Sigmoid colon (tissue), 7 donors: ENCODE measurements around the gene ITGA11. TPM values are rescaled to one million over a fixed set of nuclear protein-coding genes. Genes with fewer than 3 reads are reported as not detected.

ENCODE experiments used
- DNase-seq: peaks from one replicate; pipeline ENCODE4 v3.0.0-alpha.2; 2019
- H3K27ac ChIP-seq, 4 donors: fragments of 200-600 bp; sonication (generic); one replicate each; pipeline ENCODE4 v1.5.1; 2016 to 2019; ENCODE audit warnings: mild to moderate bottlenecking in 1 of 4
- H3K27me3 ChIP-seq, 3 donors: fragments of 200-600 bp; sonication (generic); one replicate each; pipeline ENCODE4 v1.5.1; 2019; ENCODE audit warnings: mild to moderate bottlenecking in 1 of 3
- H3K36me3 ChIP-seq, 4 donors: fragments of 200-600 bp; sonication (generic); one replicate each; pipeline ENCODE4 v1.5.1; 2016 to 2019
- H3K4me1 ChIP-seq, 4 donors: fragments of 200-600 bp; sonication (generic); one replicate each; pipeline ENCODE4 v1.5.1; 2017 to 2019
- H3K4me3 ChIP-seq, 4 donors: fragments of 200-600 bp; sonication (generic); one replicate each; pipeline ENCODE4 v1.5.1; 2017 to 2019; ENCODE audit warnings: mild to moderate bottlenecking in 2 of 4, moderate library complexity in 1 of 4
- H3K9me3 ChIP-seq, 4 donors: fragments of 200-600 bp in 3 of 4; sonication (generic) in 3 of 4; one replicate each; pipeline versions ENCODE4 v1.5.1 to v1.6.1; 2013 to 2019
- EP300 ChIP-seq, 4 donors: sonication (generic); formaldehyde crosslinking; IDR thresholded peaks; one replicate each; pipeline ENCODE4 v1.6.1; 2017; ENCODE audit warnings: antibody characterized with exemption in 4 of 4
- POLR2A ChIP-seq, 2 donors: fragments of 450-650 bp; IDR thresholded peaks; one replicate each; pipeline ENCODE4 v1.6.1; 2016; ENCODE audit warnings: antibody characterized with exemption in 2 of 2, mild to moderate bottlenecking in 2 of 2, moderate library complexity in 2 of 2
- POLR2AphosphoS5 ChIP-seq, 4 donors: sonication (generic); formaldehyde crosslinking; IDR thresholded peaks; one replicate each; pipeline ENCODE4 v1.6.1; 2017; ENCODE audit warnings: antibody characterized with exemption in 4 of 4
- WGBS, 2 donors: extraction: QIAGEN DNeasy Blood & Tissue Kit; methylation state at CpG; one replicate each; pipeline ENCODE4 v1.1.7; 2013; 5-methylcytosine and 5-hydroxymethylcytosine counted together
- intact Hi-C: fragments of 100-400 bp; cut with DNase I; formaldehyde crosslinking; loops from one replicate; pipeline ENCODE4 v1.15.1; 2023
- polyA plus RNA-seq, 3 donors: library from polyadenylated mRNA; stranded (reverse); fragments of 200-250 nt; gene quantifications; one replicate each; pipeline ENCODE4 v1.2.3, GENCODE V29; 2013
- total RNA-seq, 4 donors: library from RNA; depleted of rRNA; stranded (reverse); fragments of >200 nt; gene quantifications; one replicate each; pipeline ENCODE4 v1.1.0, GENCODE V29; 2016
- TF ChIP-seq, protein P1 (sequence below), 4 experiments: fragments of 450-650 bp in 3 of 4; fragments of 200-600 bp in 1 of 4; IDR thresholded peaks; one replicate each; pipeline ENCODE4 v1.5.1; 2016 to 2019; ENCODE audit warnings: antibody characterized with exemption in 4 of 4, mild to moderate bottlenecking in 3 of 4, moderate library complexity in 2 of 4
- donor health status: healthy with polysubstance abuse.
- donor health status: Bipolar disorder and iron deficiency.
- donor health status: healthy.

The ITGA11 gene
- total and polyA plus RNA-seq, 7 donors, result 0.71 to 6.1 (median 1.2) TPM

DNA sequence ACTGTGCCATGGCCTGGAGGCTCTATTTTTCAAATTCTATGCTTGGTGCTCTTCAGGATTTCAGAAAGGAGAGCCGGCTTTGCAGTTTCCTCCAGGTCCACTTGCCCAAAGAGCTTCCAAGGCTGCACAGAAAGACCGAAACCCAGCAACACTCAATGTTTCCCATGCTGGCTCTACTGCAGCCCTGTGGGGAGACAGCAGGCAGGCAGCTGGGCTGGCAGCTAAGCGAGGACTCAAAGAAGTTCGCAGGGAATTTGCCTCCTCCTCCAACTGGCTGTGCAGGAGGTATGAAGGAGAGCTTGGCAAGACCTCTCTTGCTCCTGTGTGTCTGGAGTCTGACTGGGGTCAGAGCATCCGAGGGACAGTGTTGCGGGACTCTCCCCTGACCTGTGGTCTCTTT lies 17.4 kb upstream of the ITGA11 start:
- intact Hi-C loops, result no loop called here
- 91% methylated on average over 6 of the region's 6 CpGs for WGBS, 2 donors

DNA sequence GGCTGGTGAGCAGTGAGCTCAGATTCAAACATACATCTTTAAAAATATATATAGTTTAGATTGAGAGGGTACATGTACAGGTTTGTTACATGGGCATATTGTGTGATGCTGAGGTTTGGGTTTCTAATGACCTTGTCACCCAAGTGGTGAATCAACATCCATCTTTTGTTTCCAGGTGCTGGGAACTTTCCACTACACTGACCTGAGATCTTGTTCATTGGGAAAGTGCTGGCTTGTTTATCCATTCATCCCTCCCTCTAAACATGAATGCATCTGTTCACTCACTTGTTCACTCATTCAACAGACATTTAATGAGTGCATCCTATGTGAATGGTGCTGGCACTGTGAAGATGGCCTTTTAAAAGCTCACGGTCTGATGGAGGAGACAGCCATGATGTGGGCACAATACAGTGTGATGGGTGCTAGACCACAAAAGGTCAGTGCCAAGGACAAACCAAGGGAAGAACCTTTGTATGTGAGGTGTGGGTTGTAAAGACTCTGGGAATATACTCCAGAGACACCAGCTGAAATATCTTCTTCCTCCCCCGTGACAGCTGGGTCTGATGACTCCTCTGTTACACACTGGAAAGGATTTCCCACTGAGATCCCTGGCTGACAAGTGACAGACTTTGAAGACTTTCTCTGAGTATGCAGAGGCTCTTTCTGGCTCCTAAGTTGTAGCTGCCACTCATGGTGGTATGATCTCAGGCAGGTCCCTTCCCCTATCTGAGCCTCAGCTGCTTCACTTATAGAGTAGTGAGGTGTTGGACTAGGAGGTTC lies 16.2 kb upstream of the ITGA11 start:
- Histone ChIP-seq H3K27me3 (peaks cover 0 to 6% (median 0%) of the 10 kb centered on the region in 3 donors), H3K9me3 (no peaks in the 10 kb centered on the region), H3K4me3 (no peak overlapping the region), H3K4me1 (no peaks in the 10 kb centered on the region), H3K27ac (no peak overlapping the region), H3K36me3 (no peaks in the 10 kb centered on the region)
- 44 to 47% methylated on average over 2 of the region's 2 CpGs for WGBS, 2 donors
- intact Hi-C loops, result no loop called here
- no peak for DNase-seq
- TF ChIP-seq POLR2A (IDR thresholded peaks at IDR 0.05) (no peak), POLR2AphosphoS5 (IDR thresholded peaks at IDR 0.05) (no peak), EP300 (IDR thresholded peaks at IDR 0.05) (no peak)
- TF ChIP-seq, protein P1, sequence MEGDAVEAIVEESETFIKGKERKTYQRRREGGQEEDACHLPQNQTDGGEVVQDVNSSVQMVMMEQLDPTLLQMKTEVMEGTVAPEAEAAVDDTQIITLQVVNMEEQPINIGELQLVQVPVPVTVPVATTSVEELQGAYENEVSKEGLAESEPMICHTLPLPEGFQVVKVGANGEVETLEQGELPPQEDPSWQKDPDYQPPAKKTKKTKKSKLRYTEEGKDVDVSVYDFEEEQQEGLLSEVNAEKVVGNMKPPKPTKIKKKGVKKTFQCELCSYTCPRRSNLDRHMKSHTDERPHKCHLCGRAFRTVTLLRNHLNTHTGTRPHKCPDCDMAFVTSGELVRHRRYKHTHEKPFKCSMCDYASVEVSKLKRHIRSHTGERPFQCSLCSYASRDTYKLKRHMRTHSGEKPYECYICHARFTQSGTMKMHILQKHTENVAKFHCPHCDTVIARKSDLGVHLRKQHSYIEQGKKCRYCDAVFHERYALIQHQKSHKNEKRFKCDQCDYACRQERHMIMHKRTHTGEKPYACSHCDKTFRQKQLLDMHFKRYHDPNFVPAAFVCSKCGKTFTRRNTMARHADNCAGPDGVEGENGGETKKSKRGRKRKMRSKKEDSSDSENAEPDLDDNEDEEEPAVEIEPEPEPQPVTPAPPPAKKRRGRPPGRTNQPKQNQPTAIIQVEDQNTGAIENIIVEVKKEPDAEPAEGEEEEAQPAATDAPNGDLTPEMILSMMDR (IDR thresholded peaks at IDR 0.05), result no peak

More for the DNA sequence above, 17.4 kb upstream of the ITGA11 start:
- Histone ChIP-seq H3K27me3 (peaks cover 0 to 6% (median 0%) of the 10 kb centered on the region in 3 donors), H3K36me3 (no peaks in the 10 kb centered on the region), H3K9me3 (no peaks in the 10 kb centered on the region), H3K4me3 (no peak overlapping the region), H3K4me1 (no peaks in the 10 kb centered on the region), H3K27ac (no peak overlapping the region)
- DNase-seq, result no peak
- no peak for TF ChIP-seq POLR2A (IDR thresholded peaks at IDR 0.05)
- TF ChIP-seq POLR2AphosphoS5 (IDR thresholded peaks at IDR 0.05), result no peak
- no peak for TF ChIP-seq EP300 (IDR thresholded peaks at IDR 0.05)

DNA sequence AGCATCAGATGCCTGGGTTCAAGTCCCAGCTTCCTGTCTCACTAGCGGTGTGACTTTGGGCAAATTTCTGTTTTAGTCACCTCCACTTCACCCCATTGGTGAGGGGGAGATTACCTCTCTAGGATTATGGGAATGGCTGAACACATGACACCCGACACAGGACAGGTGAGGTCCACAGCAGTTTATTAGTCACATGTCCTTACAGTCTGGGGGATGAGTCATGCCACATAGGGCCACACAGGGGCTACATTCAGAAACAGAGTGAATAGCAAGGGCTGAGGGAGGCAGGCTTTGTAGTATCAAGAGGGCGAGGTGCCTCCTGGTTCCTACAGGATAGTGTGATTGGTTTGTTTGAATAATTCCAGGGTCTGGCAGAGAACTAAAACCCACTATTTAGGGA lies 15.2 kb upstream of the ITGA11 start:
- 77 to 88% methylated on average over 3 of the region's 3 CpGs for WGBS, 2 donors
- no peak for DNase-seq

DNA sequence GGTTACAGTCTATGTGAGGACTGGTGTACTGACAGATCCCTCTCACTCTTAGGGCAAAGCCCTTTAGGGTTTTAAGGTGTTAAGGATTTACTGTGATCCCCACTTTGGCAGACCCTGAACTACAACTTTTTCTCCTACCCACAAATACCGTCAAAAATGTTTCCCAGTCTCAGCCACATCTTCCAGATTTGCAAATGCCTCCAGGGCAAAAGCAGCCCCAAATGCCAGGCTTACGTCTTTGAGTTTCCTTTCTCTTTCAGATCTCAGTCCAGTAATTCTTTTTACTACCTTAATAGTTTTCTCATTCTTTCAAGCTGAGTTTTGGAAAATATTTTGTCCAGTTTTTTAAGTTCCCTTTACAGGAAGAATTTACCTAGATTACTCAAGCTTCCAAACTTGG lies 13.4 kb upstream of the ITGA11 start:
- peaks cover 0 to 6% (median 0%) of the 10 kb centered on the region in 3 donors for H3K27me3 ChIP-seq
- no peak overlapping the region for H3K27ac ChIP-seq
- TF ChIP-seq, protein P1 (IDR thresholded peaks at IDR 0.05), result no peak
- TF ChIP-seq EP300 (IDR thresholded peaks at IDR 0.05) (no peak), POLR2AphosphoS5 (IDR thresholded peaks at IDR 0.05) (no peak), POLR2A (IDR thresholded peaks at IDR 0.05) (no peak)
- WGBS, 2 donors, result 74 to 86% methylated on average over 2 of the region's 2 CpGs
- no peaks in the 10 kb centered on the region for H3K36me3 ChIP-seq
- H3K4me1 ChIP-seq, result peaks cover 0 to 13% (median 9%) of the 10 kb centered on the region in 4 donors
- H3K4me3 ChIP-seq, result no peak overlapping the region
- no peaks in the 10 kb centered on the region for H3K9me3 ChIP-seq
- DNase-seq, result no peak
- intact Hi-C loops, result no loop called here

More for the DNA sequence above, 15.2 kb upstream of the ITGA11 start:
- H3K9me3 ChIP-seq, result no peaks in the 10 kb centered on the region
- H3K4me3 ChIP-seq, result no peak overlapping the region
- peaks cover 0 to 6% (median 0%) of the 10 kb centered on the region in 3 donors for H3K27me3 ChIP-seq
- no peaks in the 10 kb centered on the region for H3K36me3 ChIP-seq
- H3K4me1 ChIP-seq, result peaks cover 0 to 1% (median 0%) of the 10 kb centered on the region in 4 donors
- H3K27ac ChIP-seq, result no peak overlapping the region
- TF ChIP-seq POLR2A (IDR thresholded peaks at IDR 0.05) (no peak), POLR2AphosphoS5 (IDR thresholded peaks at IDR 0.05) (no peak), EP300 (IDR thresholded peaks at IDR 0.05) (no peak)
- TF ChIP-seq, protein P1 (IDR thresholded peaks at IDR 0.05), result no peak
- intact Hi-C loops, result no loop called here

DNA sequence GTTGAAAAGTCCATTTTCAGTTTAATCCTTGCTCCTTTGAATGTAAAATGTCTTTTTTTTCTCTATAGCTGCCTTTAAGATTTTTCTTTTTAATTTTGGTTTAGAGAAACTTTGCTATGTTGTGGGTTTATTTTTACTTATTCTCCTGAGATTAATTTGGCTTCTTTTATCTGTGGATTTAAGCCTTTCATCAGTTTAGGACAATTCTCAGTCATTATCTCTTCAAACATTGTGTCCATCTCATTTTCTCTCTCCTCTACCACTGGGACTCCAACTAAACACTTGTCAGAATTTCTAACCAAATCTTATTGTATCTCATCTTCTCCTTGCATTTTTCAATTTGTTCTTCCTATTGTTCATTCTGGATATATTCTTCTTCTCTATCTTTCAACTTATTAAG lies 12.4 kb upstream of the ITGA11 start:
- Histone ChIP-seq H3K27me3 (peaks cover 0 to 6% (median 0%) of the 10 kb centered on the region in 3 donors), H3K4me1 (peaks cover 0 to 13% (median 9%) of the 10 kb centered on the region in 4 donors), H3K4me3 (no peak overlapping the region), H3K27ac (no peak overlapping the region), H3K9me3 (no peaks in the 10 kb centered on the region), H3K36me3 (no peaks in the 10 kb centered on the region)
- intact Hi-C loops, result no loop called here
- no peak for DNase-seq
- no peak for TF ChIP-seq POLR2A (IDR thresholded peaks at IDR 0.05)
- TF ChIP-seq, protein P1 (IDR thresholded peaks at IDR 0.05), result no peak
- TF ChIP-seq POLR2AphosphoS5 (IDR thresholded peaks at IDR 0.05), result no peak
- no peak for TF ChIP-seq EP300 (IDR thresholded peaks at IDR 0.05)
